A673 (cell line): ENCODE measurements around the gene CDKAL1. TPM values are rescaled to one million over a fixed set of nuclear protein-coding genes. Genes with fewer than 3 reads are reported as not detected.

Experiments used
- BruUV-seq: library from RNA; stranded (reverse); fragments of 400-500 nt; replicated peaks from 2 replicates; lab custom pipeline; 2021; lab: Mats Ljungman, UMichigan
- CTCF ChIA-PET: fragments of 300-600 bp; sonication (Branson Sonifier 250); formaldehyde crosslinking; loops from one replicate; lab custom pipeline; 2022; ENCODE audit warnings: antibody characterized with exemption; lab: Charles Lee
- POLR2A ChIA-PET: fragments of 300-600 bp; sonication (Branson Sonifier 250); formaldehyde crosslinking; loops from one replicate; lab custom pipeline; 2022; ENCODE audit warnings: antibody characterized with exemption; ENCODE audit not compliant: low non-redundant PET; lab: Charles Lee
- DNase-seq: peaks from one replicate; pipeline ENCODE4 v3.0.0-alpha.2; 2015; ENCODE audit warnings: low spot score
- H3K27ac ChIP-seq: fragments of 200-600 bp; sonication (generic); 2 replicates; pipeline ENCODE4 v1.5.1; 2016; ENCODE audit warnings: mixed run types, low read depth, mild to moderate bottlenecking, mixed read lengths, antibody characterized with exemption, low read length; ENCODE audit not compliant: poor library complexity, severe bottlenecking
- H3K27me3 ChIP-seq: fragments of 200-600 bp; sonication (generic); replicated peaks from 2 replicates; pipeline ENCODE4 v1.6.1; 2017; ENCODE audit warnings: mixed run types, low read depth, mild to moderate bottlenecking, mixed read lengths, antibody characterized with exemption, low read length; ENCODE audit not compliant: insufficient read depth, poor library complexity
- H3K36me3 ChIP-seq: fragments of 200-600 bp; sonication (generic); 2 replicates; pipeline ENCODE4 v1.6.1; 2016; ENCODE audit warnings: mixed run types, mild to moderate bottlenecking, mixed read lengths, antibody characterized with exemption, low read length; ENCODE audit not compliant: insufficient read depth, poor library complexity, severe bottlenecking
- H3K4me1 ChIP-seq: fragments of 200-600 bp; sonication (generic); 2 replicates; pipeline ENCODE4 v1.6.1; 2017; ENCODE audit warnings: mixed run types, mild to moderate bottlenecking, mixed read lengths, antibody characterized with exemption, low read length; ENCODE audit not compliant: insufficient read depth, poor library complexity, severe bottlenecking
- H3K4me3 ChIP-seq: fragments of 200-600 bp; sonication (generic); 2 replicates; pipeline ENCODE4 v1.5.1; 2016; ENCODE audit warnings: low read depth, mixed run types, mild to moderate bottlenecking, mixed read lengths, low read length; ENCODE audit not compliant: poor library complexity, severe bottlenecking
- H3K9me3 ChIP-seq: fragments of 200-600 bp; sonication (generic); 2 replicates; pipeline ENCODE4 v1.6.1; 2016; ENCODE audit warnings: mixed run types, low read depth, mild to moderate bottlenecking, mixed read lengths, antibody characterized with exemption, low read length; ENCODE audit not compliant: poor library complexity, severe bottlenecking
- EZH2 ChIP-seq: fragments of 200-600 bp; sonication (generic); IDR thresholded peaks from 2 replicates; pipeline ENCODE4 v1.6.1; 2017; ENCODE audit warnings: borderline replicate concordance, low read depth, mild to moderate bottlenecking, mixed read lengths, antibody characterized with exemption, low read length; ENCODE audit not compliant: poor library complexity, severe bottlenecking
- intact Hi-C: fragments of 100-400 bp; cut with micrococcal nuclease; formaldehyde crosslinking; loops from one replicate; pipeline ENCODE4 v1.10.0; 2022; ENCODE audit not compliant: unreplicated experiment
- total RNA-seq: library from RNA; stranded (reverse); gene quantifications from 2 replicates; pipeline ENCODE4 v1.2.3, GENCODE V29; 2021
- TF ChIP-seq, protein P1 (sequence below): fragments of 300-800, 200-600 bp; sonication (generic); conservative IDR thresholded peaks from 2 replicates; pipeline ENCODE4 v1.5.1; 2017; ENCODE audit warnings: low read depth, mild to moderate bottlenecking, antibody characterized with exemption, low read length, moderate library complexity, mixed read lengths

The CDKAL1 gene
- total RNA-seq, 1 experiment from 2014 or later: 35.5 TPM

DNA sequence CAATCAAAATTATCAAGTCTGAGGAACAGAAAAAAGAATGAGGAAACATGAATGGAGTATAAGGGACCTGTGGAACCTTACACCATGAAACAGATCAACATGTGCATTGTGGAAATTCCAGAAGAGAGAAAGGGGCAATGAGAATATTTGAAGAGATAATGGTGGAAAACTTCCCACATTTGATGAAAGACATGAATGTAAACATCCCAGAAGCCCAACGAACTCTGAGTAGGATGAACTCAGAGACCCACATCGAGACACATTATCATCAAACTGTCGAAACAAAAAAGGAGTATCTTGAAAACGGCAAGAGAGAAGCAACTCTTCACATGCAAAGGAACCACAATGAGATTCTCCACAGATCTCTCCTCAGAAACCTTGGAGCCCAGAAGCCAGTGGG, 371.1 kb downstream of the CDKAL1 start:
- H3K27ac ChIP-seq: no peak overlapping the region
- TF ChIP-seq, protein P1, sequence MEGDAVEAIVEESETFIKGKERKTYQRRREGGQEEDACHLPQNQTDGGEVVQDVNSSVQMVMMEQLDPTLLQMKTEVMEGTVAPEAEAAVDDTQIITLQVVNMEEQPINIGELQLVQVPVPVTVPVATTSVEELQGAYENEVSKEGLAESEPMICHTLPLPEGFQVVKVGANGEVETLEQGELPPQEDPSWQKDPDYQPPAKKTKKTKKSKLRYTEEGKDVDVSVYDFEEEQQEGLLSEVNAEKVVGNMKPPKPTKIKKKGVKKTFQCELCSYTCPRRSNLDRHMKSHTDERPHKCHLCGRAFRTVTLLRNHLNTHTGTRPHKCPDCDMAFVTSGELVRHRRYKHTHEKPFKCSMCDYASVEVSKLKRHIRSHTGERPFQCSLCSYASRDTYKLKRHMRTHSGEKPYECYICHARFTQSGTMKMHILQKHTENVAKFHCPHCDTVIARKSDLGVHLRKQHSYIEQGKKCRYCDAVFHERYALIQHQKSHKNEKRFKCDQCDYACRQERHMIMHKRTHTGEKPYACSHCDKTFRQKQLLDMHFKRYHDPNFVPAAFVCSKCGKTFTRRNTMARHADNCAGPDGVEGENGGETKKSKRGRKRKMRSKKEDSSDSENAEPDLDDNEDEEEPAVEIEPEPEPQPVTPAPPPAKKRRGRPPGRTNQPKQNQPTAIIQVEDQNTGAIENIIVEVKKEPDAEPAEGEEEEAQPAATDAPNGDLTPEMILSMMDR: no peak
- TF ChIP-seq EZH2: no peak
- peaks cover 4% of the 10 kb centered on the region for H3K9me3 ChIP-seq
- no peaks in the 10 kb centered on the region for H3K27me3 ChIP-seq
- ChIA-PET POLR2A (no interaction called here), CTCF (no interaction called here)
- intact Hi-C loops: no loop called here
- BruUV-seq: no TSS peak
- no peaks in the 10 kb centered on the region for H3K36me3 ChIP-seq
- no peak overlapping the region for H3K4me3 ChIP-seq
- DNase-seq: no peak
- no peaks in the 10 kb centered on the region for H3K4me1 ChIP-seq

DNA sequence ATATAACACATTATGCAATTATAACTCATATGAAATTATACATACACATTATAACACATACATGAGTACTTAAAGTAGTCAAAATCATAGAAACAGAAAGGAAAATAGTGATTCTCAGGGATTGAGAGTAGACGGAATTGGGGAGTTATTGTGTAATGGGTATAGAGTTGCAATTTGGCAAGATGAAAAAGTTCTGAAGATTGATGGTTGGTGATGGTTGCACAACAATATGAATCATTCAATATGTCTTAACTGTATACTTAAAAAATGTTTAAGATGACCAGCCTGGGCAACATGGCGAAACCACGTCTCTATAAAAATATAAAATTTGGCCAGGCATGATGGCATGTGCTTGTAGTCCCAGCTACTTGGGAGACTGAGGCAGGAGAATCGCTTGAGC, 372.7 kb downstream of the CDKAL1 start:
- Histone ChIP-seq H3K27ac (no peak overlapping the region), H3K27me3 (no peaks in the 10 kb centered on the region), H3K36me3 (no peaks in the 10 kb centered on the region), H3K4me3 (no peak overlapping the region), H3K9me3 (peaks cover 4% of the 10 kb centered on the region), H3K4me1 (no peaks in the 10 kb centered on the region)
- TF ChIP-seq EZH2: no peak
- TF ChIP-seq, protein P1: no peak
- ChIA-PET CTCF (no interaction called here), POLR2A (no interaction called here)
- peak; percentile 13 for DNase-seq
- intact Hi-C loops: no loop called here
- no TSS peak for BruUV-seq

DNA sequence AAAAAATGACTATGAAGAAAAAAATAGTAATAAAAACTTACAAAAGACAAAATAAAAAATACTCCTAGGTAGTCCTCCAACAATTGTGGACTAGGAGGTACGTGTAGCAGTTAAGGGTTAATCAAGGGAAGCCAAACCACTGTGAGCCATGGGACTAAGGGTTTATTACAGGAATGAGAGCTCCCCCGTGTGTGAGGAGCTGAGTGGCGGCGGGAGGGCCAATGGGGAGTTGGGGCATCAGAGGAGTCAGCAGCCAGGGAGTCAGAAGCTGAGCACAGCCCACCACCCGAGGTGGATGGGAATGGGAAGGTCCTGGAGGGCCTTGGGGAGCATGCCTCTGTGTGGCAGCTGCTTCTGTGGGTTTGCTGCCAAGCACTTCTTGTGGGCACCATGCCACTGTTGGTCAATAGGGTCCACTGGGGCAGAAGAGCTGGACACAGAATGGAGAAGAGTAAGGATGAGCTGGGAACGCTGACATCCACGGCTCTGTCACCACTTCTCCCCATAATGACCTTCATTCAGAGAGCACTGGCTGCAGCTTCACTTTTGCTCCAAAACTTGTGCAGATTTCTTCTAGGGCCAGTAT, 373.3 kb downstream of the CDKAL1 start:
- intact Hi-C loops: no loop called here
- no peaks in the 10 kb centered on the region for H3K36me3 ChIP-seq
- DNase-seq: no peak
- TF ChIP-seq, protein P1: no peak
- no peak for TF ChIP-seq EZH2
- no peak overlapping the region for H3K4me3 ChIP-seq
- no peak overlapping the region for H3K27ac ChIP-seq
- no peaks in the 10 kb centered on the region for H3K4me1 ChIP-seq
- H3K9me3 ChIP-seq: peaks cover 4% of the 10 kb centered on the region
- CTCF ChIA-PET: no interaction called here
- H3K27me3 ChIP-seq: no peaks in the 10 kb centered on the region
- BruUV-seq: no TSS peak
- POLR2A ChIA-PET: no interaction called here
